ENCODE data around the gene ZRANB1.

Gene ZRANB1

GRCh38 chr10:124957404-124957947 is 15.6 kb downstream of the ZRANB1 start:
- Mint-ChIP-seq H3K27ac (no peak overlapping the region), H3K9me3 (no peaks in the 10 kb centered on the region), H3K36me3 (ENCODE audit: low read depth) (peaks cover 11% of the 10 kb centered on the region), H3K4me1 (peaks cover 22% of the 10 kb centered on the region), H3K4me3 (no peak overlapping the region), H3K27me3 (ENCODE audit: low read depth, poor library complexity) (no peaks in the 10 kb centered on the region)
- TF ChIP-seq CTCF (IDR thresholded peaks at IDR 0.05): no peak
- no peak for DNase-seq

- no peak for TF ChIP-seq CTCF (IDR thresholded peaks at IDR 0.05)
- no peak for DNase-seq
- Mint-ChIP-seq H3K4me1 (peaks cover 18% of the 10 kb centered on the region), H3K27me3 (ENCODE audit: low read depth, poor library complexity) (no peaks in the 10 kb centered on the region), H3K4me3 (no peak overlapping the region), H3K9me3 (no peaks in the 10 kb centered on the region), H3K27ac (no peak overlapping the region), H3K36me3 (ENCODE audit: low read depth) (peaks cover 4% of the 10 kb centered on the region)
Measured at GRCh38 chr10:124959564-124959963, 17.6 kb downstream of the ZRANB1 start.

- no peaks in the 10 kb centered on the region for H3K9me3 Mint-ChIP-seq
- peaks cover 22% of the 10 kb centered on the region for H3K4me1 Mint-ChIP-seq
- no peak for DNase-seq
- no peak overlapping the region for H3K4me3 Mint-ChIP-seq
- H3K36me3 Mint-ChIP-seq (ENCODE audit: low read depth): peaks cover 4% of the 10 kb centered on the region
- TF ChIP-seq CTCF (IDR thresholded peaks at IDR 0.05): no peak
- H3K27ac Mint-ChIP-seq: peak overlapping the region; percentile 40
- no peaks in the 10 kb centered on the region for H3K27me3 Mint-ChIP-seq (ENCODE audit: low read depth, poor library complexity)
Measured at GRCh38 chr10:124961248-124961570, 19.3 kb downstream of the ZRANB1 start.

GRCh38 chr10:124962421-124962820 is 20.5 kb downstream of the ZRANB1 start:
- Mint-ChIP-seq H3K4me3 (no peak overlapping the region), H3K27ac (no peak overlapping the region), H3K36me3 (ENCODE audit: low read depth) (peaks cover 14% of the 10 kb centered on the region), H3K4me1 (peaks cover 22% of the 10 kb centered on the region), H3K9me3 (no peaks in the 10 kb centered on the region), H3K27me3 (ENCODE audit: low read depth, poor library complexity) (no peaks in the 10 kb centered on the region)
- TF ChIP-seq CTCF (IDR thresholded peaks at IDR 0.05): no peak
- DNase-seq: no peak

GRCh38 chr10:124963866-124964720 is 22.2 kb downstream of the ZRANB1 start:
- H3K4me1 Mint-ChIP-seq: peaks cover 20% of the 10 kb centered on the region
- H3K27me3 Mint-ChIP-seq (ENCODE audit: low read depth, poor library complexity): peaks cover 2% of the 10 kb centered on the region
- H3K9me3 Mint-ChIP-seq: no peaks in the 10 kb centered on the region
- no peak overlapping the region for H3K27ac Mint-ChIP-seq
- H3K36me3 Mint-ChIP-seq (ENCODE audit: low read depth): peaks cover 27% of the 10 kb centered on the region
- no peak for TF ChIP-seq CTCF (IDR thresholded peaks at IDR 0.05)
- no peak for DNase-seq
- no peak overlapping the region for H3K4me3 Mint-ChIP-seq

- Mint-ChIP-seq H3K27me3 (ENCODE audit: low read depth, poor library complexity) (peaks cover 2% of the 10 kb centered on the region), H3K4me3 (no peak overlapping the region), H3K36me3 (ENCODE audit: low read depth) (peaks cover 30% of the 10 kb centered on the region), H3K4me1 (peaks cover 37% of the 10 kb centered on the region), H3K9me3 (no peaks in the 10 kb centered on the region), H3K27ac (peak overlapping the region; percentile 31)
- DNase-seq: no peak
- TF ChIP-seq CTCF (IDR thresholded peaks at IDR 0.05): no peak
Measured at GRCh38 chr10:124966008-124966407, 24.1 kb downstream of the ZRANB1 start.

Measured in nephron progenitor cell (in vitro differentiated cells).